ENCODE measurements around the gene GRK4.

The GRK4 gene

DNA sequence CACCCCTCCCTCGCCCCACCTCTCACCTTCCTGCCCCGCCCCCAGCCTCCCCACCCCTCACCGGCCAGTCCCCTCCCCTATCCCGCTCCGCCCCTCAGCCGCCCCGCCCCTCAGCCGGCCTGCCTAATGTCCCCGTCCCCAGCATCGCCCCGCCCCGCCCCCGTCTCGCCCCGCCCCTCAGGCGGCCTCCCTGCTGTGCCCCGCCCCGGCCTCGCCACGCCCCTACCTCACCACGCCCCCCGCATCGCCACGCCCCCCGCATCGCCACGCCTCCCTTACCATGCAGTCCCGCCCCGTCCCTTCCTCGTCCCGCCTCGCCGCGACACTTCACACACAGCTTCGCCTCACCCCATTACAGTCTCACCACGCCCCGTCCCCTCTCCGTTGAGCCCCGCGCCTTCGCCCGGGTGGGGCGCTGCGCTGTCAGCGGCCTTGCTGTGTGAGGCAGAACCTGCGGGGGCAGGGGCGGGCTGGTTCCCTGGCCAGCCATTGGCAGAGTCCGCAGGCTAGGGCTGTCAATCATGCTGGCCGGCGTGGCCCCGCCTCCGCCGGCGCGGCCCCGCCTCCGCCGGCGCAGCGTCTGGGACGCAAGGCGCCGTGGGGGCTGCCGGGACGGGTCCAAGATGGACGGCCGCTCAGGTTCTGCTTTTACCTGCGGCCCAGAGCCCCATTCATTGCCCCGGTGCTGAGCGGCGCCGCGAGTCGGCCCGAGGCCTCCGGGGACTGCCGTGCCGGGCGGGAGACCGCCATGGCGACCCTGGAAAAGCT is 110.9 kb downstream of the GRK4 start, which contains the start of the genes HTT and HTT-AS:
Gene HTT (plus strand): TSS at position 604 of the 768 bp plus-strand sequence. CDS start 145 bp downstream, at position 749.
Gene HTT-AS (minus strand): TSS at position 461 of the 768 bp plus-strand sequence.
- DNase-seq (ENCODE audit: insufficient read length, low spot score) (peak; percentile 85), FAIRE-seq (peak; percentile 99)
- no peak for TF ChIP-seq SPI1 (IDR thresholded peaks at IDR 0.05; ENCODE audit: low read depth, low read length)
- peak; percentile 95 for TF ChIP-seq TAF1 (IDR thresholded peaks at IDR 0.05; ENCODE audit: low read depth, low read length)
- no peak for TF ChIP-seq PAX5 (IDR thresholded peaks at IDR 0.05; ENCODE audit: insufficient read depth, low read length, severe bottlenecking)
- peak; percentile 22; the same call in 1 of the 2 replicates for TF ChIP-seq POLR2AphosphoS5 (IDR thresholded peaks at IDR 0.05; ENCODE audit: low read depth, low read length)
- TF ChIP-seq POU2F2 (IDR thresholded peaks at IDR 0.05; ENCODE audit: low read depth, low read length), result no peak
- TF ChIP-seq POLR2A (IDR thresholded peaks at IDR 0.05; ENCODE audit: low read depth, low read length), result peak; percentile 67

DNA sequence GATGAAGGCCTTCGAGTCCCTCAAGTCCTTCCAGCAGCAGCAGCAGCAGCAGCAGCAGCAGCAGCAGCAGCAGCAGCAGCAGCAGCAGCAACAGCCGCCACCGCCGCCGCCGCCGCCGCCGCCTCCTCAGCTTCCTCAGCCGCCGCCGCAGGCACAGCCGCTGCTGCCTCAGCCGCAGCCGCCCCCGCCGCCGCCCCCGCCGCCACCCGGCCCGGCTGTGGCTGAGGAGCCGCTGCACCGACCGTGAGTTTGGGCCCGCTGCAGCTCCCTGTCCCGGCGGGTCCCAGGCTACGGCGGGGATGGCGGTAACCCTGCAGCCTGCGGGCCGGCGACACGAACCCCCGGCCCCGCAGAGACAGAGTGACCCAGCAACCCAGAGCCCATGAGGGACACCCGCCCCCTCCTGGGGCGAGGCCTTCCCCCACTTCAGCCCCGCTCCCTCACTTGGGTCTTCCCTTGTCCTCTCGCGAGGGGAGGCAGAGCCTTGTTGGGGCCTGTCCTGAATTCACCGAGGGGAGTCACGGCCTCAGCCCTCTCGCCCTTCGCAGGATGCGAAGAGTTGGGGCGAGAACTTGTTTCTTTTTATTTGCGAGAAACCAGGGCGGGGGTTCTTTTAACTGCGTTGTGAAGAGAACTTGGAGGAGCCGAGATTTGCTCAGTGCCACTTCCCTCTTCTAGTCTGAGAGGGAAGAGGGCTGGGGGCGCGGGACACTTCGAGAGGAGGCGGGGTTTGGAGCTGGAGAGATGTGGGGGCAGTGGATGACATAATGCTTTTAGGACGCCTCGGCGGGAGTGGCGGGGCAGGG is 111.7 kb downstream of the GRK4 start:
- FAIRE-seq, result no peak

GRCh38 chr4:3075652-3075981 is 112.2 kb downstream of the GRK4 start:
- no peak for TF ChIP-seq SPI1 (IDR thresholded peaks at IDR 0.05; ENCODE audit: low read depth, low read length)
- TF ChIP-seq POLR2AphosphoS5 (IDR thresholded peaks at IDR 0.05; ENCODE audit: low read depth, low read length), result peak; percentile 92
- TF ChIP-seq PAX5 (IDR thresholded peaks at IDR 0.05; ENCODE audit: insufficient read depth, low read length, severe bottlenecking), result no peak
- TF ChIP-seq POLR2A (IDR thresholded peaks at IDR 0.05; ENCODE audit: low read depth, low read length), result peak; percentile 92; the same call in 1 of the 2 replicates
- TF ChIP-seq TAF1 (IDR thresholded peaks at IDR 0.05; ENCODE audit: low read depth, low read length), result peak; percentile 46
- TF ChIP-seq POU2F2 (IDR thresholded peaks at IDR 0.05; ENCODE audit: low read depth, low read length), result no peak
- DNase-seq (ENCODE audit: insufficient read length, low spot score), result no peak
- peak; percentile 89 for FAIRE-seq

More for the DNA sequence above, 111.7 kb downstream of the GRK4 start:
- no peak for TF ChIP-seq POU2F2 (IDR thresholded peaks at IDR 0.05; ENCODE audit: low read depth, low read length)
- TF ChIP-seq TAF1 (IDR thresholded peaks at IDR 0.05; ENCODE audit: low read depth, low read length), result peak; percentile 80
- TF ChIP-seq POLR2AphosphoS5 (IDR thresholded peaks at IDR 0.05; ENCODE audit: low read depth, low read length), result peak; percentile 97
- peak; percentile 91 for TF ChIP-seq POLR2A (IDR thresholded peaks at IDR 0.05; ENCODE audit: low read depth, low read length)
- TF ChIP-seq SPI1 (IDR thresholded peaks at IDR 0.05; ENCODE audit: low read depth, low read length), result peak; percentile 80
- no peak for TF ChIP-seq PAX5 (IDR thresholded peaks at IDR 0.05; ENCODE audit: insufficient read depth, low read length, severe bottlenecking)
- no peak for DNase-seq (ENCODE audit: insufficient read length, low spot score)

DNA sequence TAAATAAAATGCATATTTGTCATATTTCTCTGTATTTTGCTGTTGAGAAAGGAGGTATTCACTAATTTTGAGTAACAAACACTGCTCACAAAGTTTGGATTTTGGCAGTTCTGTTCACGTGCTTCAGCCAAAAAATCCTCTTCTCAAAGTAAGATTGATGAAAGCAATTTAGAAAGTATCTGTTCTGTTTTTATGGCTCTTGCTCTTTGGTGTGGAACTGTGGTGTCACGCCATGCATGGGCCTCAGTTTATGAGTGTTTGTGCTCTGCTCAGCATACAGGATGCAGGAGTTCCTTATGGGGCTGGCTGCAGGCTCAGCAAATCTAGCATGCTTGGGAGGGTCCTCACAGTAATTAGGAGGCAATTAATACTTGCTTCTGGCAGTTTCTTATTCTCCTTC is 114.4 kb downstream of the GRK4 start:
- DNase-seq (ENCODE audit: insufficient read length, low spot score), result no peak
- peak; percentile 86 for FAIRE-seq
- TF ChIP-seq TAF1 (IDR thresholded peaks at IDR 0.05; ENCODE audit: low read depth, low read length) (peak; percentile 70; the same call in 1 of the 2 replicates), SPI1 (IDR thresholded peaks at IDR 0.05; ENCODE audit: low read depth, low read length) (peak; percentile 95), POU2F2 (IDR thresholded peaks at IDR 0.05; ENCODE audit: low read depth, low read length) (peak; percentile 50; the same call in 1 of the 2 replicates), POLR2A (IDR thresholded peaks at IDR 0.05; ENCODE audit: low read depth, low read length) (peak; percentile 54; the same call in 1 of the 2 replicates), POLR2AphosphoS5 (IDR thresholded peaks at IDR 0.05; ENCODE audit: low read depth, low read length) (peak; percentile 25; the same call in 1 of the 2 replicates), PAX5 (IDR thresholded peaks at IDR 0.05; ENCODE audit: insufficient read depth, low read length, severe bottlenecking) (peak; percentile 93)

- FAIRE-seq (peak; percentile 93), DNase-seq (ENCODE audit: insufficient read length, low spot score) (no peak)
- no peak for TF ChIP-seq PAX5 (IDR thresholded peaks at IDR 0.05; ENCODE audit: insufficient read depth, low read length, severe bottlenecking)
- peak; percentile 22; the same call in 1 of the 2 replicates for TF ChIP-seq POU2F2 (IDR thresholded peaks at IDR 0.05; ENCODE audit: low read depth, low read length)
- TF ChIP-seq POLR2AphosphoS5 (IDR thresholded peaks at IDR 0.05; ENCODE audit: low read depth, low read length), result peak; percentile 30; the same call in 1 of the 2 replicates
- no peak for TF ChIP-seq TAF1 (IDR thresholded peaks at IDR 0.05; ENCODE audit: low read depth, low read length)
Measured at GRCh38 chr4:3079694-3080123, 116.3 kb downstream of the GRK4 start.

DNA sequence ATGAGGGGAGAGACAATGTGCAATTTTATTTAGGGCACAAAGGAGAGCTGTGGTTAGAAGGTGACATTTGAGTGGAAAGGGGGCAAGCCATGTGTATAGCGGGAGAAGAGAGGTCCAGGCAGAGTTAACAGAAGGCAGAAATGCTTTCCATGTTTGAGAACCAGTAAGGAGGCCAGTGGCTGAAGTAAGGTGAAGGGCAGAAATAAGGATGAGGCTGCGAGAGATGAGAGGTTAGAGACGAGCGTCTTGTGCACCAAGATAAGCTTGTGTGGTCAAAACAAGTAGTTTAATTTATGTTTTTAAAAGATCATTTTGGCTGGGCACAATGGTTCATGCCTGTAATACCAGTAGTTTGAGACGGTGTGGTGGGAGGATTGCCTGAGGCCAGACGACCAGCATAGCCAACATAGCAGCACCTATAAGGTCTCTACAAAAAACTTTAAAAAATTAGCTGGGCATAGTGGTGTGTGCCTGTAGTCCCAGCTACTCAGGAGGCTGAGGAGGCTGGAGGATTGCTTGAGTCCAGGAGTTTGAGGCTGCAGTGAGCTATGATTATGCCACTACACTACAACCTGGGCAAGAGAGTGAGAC is 119.6 kb downstream of the GRK4 start:
- no peak for DNase-seq (ENCODE audit: insufficient read length, low spot score)
- no peak for FAIRE-seq
- TF ChIP-seq POU2F2 (IDR thresholded peaks at IDR 0.05; ENCODE audit: low read depth, low read length) (no peak), POLR2AphosphoS5 (IDR thresholded peaks at IDR 0.05; ENCODE audit: low read depth, low read length) (no peak), SPI1 (IDR thresholded peaks at IDR 0.05; ENCODE audit: low read depth, low read length) (no peak), POLR2A (IDR thresholded peaks at IDR 0.05; ENCODE audit: low read depth, low read length) (no peak), TAF1 (IDR thresholded peaks at IDR 0.05; ENCODE audit: low read depth, low read length) (no peak), PAX5 (IDR thresholded peaks at IDR 0.05; ENCODE audit: insufficient read depth, low read length, severe bottlenecking) (no peak)

DNA sequence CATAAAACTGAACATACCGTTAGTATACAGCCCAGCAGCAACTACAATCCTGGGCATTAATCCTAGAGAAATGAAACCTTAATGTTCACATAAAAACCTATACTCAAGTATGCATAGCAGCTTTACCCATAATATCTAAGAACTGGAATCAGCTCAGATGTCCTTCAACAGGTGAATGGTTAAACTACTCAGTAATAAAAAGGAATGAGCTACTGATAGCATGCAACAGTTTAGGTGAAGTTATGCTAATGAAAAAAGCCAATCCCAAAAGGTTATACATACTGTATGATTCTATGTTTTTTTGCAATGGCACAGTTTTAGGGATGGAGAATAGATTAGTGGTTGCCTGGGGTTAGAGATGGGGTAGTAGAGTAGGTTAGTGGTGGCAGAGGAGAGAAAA is 120.4 kb downstream of the GRK4 start:
- no peak for TF ChIP-seq POLR2AphosphoS5 (IDR thresholded peaks at IDR 0.05; ENCODE audit: low read depth, low read length)
- no peak for TF ChIP-seq PAX5 (IDR thresholded peaks at IDR 0.05; ENCODE audit: insufficient read depth, low read length, severe bottlenecking)
- no peak for TF ChIP-seq SPI1 (IDR thresholded peaks at IDR 0.05; ENCODE audit: low read depth, low read length)
- TF ChIP-seq POU2F2 (IDR thresholded peaks at IDR 0.05; ENCODE audit: low read depth, low read length), result no peak
- TF ChIP-seq TAF1 (IDR thresholded peaks at IDR 0.05; ENCODE audit: low read depth, low read length), result no peak
- no peak for TF ChIP-seq POLR2A (IDR thresholded peaks at IDR 0.05; ENCODE audit: low read depth, low read length)
- DNase-seq (ENCODE audit: insufficient read length, low spot score), result no peak
- FAIRE-seq, result peak; percentile 71

DNA sequence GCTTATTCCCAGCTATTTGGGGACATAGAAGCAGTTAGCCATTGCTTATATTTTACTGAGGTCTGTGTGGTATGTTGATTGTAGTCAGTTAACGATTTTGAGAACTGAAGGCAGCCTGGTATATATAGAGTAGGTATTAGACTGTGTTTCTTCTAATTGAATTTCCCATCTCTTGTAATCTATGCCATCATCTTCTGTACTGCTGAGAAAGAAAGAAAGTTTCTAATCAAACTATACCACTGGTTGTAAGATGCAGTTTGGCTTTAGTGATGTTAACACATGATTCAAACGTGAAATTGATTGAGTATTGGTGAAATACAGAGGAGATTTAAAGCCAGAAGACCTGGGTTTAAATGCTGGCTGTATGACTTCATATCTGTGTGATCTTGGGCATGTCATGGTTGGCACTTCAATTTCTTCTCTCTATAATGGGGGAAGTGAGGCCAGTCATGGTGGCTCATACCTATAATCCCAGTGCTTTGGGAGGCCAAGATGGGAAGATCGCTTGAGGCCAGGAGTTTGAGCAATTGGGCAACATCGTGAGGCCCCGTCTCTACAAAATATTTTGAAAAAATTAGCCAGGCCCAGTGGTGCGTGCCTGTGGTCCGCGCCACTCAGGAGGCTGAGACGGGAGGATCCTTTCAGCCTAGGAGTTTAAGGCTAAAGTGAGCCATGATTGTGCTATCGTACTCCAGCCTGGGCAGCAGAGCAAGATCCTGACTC is 122.7 kb downstream of the GRK4 start:
- TF ChIP-seq POLR2AphosphoS5 (IDR thresholded peaks at IDR 0.05; ENCODE audit: low read depth, low read length), result no peak
- no peak for TF ChIP-seq POU2F2 (IDR thresholded peaks at IDR 0.05; ENCODE audit: low read depth, low read length)
- no peak for TF ChIP-seq SPI1 (IDR thresholded peaks at IDR 0.05; ENCODE audit: low read depth, low read length)
- TF ChIP-seq POLR2A (IDR thresholded peaks at IDR 0.05; ENCODE audit: low read depth, low read length), result 0 out of 2 replicates have a peak, but pooled peaks have one; percentile 12
- TF ChIP-seq PAX5 (IDR thresholded peaks at IDR 0.05; ENCODE audit: insufficient read depth, low read length, severe bottlenecking), result no peak
- no peak for TF ChIP-seq TAF1 (IDR thresholded peaks at IDR 0.05; ENCODE audit: low read depth, low read length)
- no peak for DNase-seq (ENCODE audit: insufficient read length, low spot score)

More for the DNA sequence above, 122.7 kb downstream of the GRK4 start:
- FAIRE-seq, result no peak
